Upper lobe of left lung (tissue), 6 donors: ENCODE results near the gene OTOS. TPM values are rescaled to one million over a fixed set of nuclear protein-coding genes. Genes with fewer than 3 reads are reported as not detected.

ENCODE experiments used
- ATAC-seq, 2 donors: fragments of 200-7000 bp; cut with Tn5 transposase; one replicate each; pipeline ENCODE4 v1.9.1; 2022; ENCODE audit warnings: mild to moderate bottlenecking in 2 of 2, moderate library complexity in 2 of 2; ENCODE audit not compliant: low FRiP score in 2 of 2
- DNase-seq, 2 donors: peaks; one replicate each; pipeline ENCODE4 v3.0.0-alpha.2; 2019 to 2020
- H3K27ac ChIP-seq, 4 donors: fragments of 200-600 bp; sonication (generic); one replicate each; pipeline ENCODE4 v1.5.1; 2016 to 2019
- H3K27me3 ChIP-seq, 4 donors: fragments of 200-600 bp; sonication (generic); one replicate each; pipeline ENCODE4 v1.5.1; 2017 to 2019
- H3K36me3 ChIP-seq, 4 donors: fragments of 200-600 bp; sonication (generic); one replicate each; pipeline ENCODE4 v1.5.1; 2016 to 2019
- H3K4me1 ChIP-seq, 4 donors: fragments of 200-600 bp; sonication (generic); one replicate each; pipeline ENCODE4 v1.5.1; 2018 to 2019
- H3K4me3 ChIP-seq, 4 donors: fragments of 200-600 bp; sonication (generic); one replicate each; pipeline ENCODE4 v1.5.1; 2017 to 2019; ENCODE audit warnings: mild to moderate bottlenecking in 2 of 4, moderate library complexity in 1 of 4
- H3K9me3 ChIP-seq, 4 donors: fragments of 200-600 bp; sonication (generic); one replicate each; pipeline ENCODE4 v1.5.1; 2018 to 2019
- CTCF ChIP-seq, 6 experiments: fragments of 450-650 bp in 4 of 6; fragments of 200-600 bp in 2 of 6; sonication (generic) in 2 of 6; IDR thresholded peaks; one replicate each; pipeline ENCODE4 v1.5.1; 2016 to 2019; ENCODE audit warnings: antibody characterized with exemption in 6 of 6
- EP300 ChIP-seq, 4 donors: sonication (generic); formaldehyde crosslinking; IDR thresholded peaks; one replicate each; pipeline ENCODE4 v1.5.1; 2017; ENCODE audit warnings: antibody characterized with exemption in 4 of 4, control low read depth in 2 of 4
- POLR2A ChIP-seq, 4 donors: fragments of 450-650 bp; IDR thresholded peaks; one replicate each; pipeline ENCODE4 v1.5.1; 2016 to 2017; ENCODE audit warnings: antibody characterized with exemption in 4 of 4, mild to moderate bottlenecking in 2 of 4
- POLR2AphosphoS5 ChIP-seq, 2 donors: sonication (generic); formaldehyde crosslinking; IDR thresholded peaks; one replicate each; pipeline ENCODE4 v1.5.1; 2017; ENCODE audit warnings: antibody characterized with exemption in 2 of 2
- WGBS, 2 donors: methylation state at CpG; one replicate each; pipeline ENCODE4 v1.1.5; 2017 to 2018; 5-methylcytosine and 5-hydroxymethylcytosine counted together
- total RNA-seq, 6 donors: library from RNA; depleted of rRNA in 4 of 6; stranded (reverse); fragments of >200 nt in 4 of 6; gene quantifications; one replicate each; pipeline versions ENCODE4 v1.1.0 to v1.2.1, GENCODE V29; 2016 to 2021
- donor health status: DM: no; HTN: no; CAD: no; lungs with moderate emphysema.
- donor health status: DM: no; HTN: yes; CAD: no; lungs with severe emphysema.

The OTOS gene
- total RNA-seq, 6 donors from 2014 or later = not detected

GRCh38 chr2:240151477-240152031, 11.1 kb upstream of the OTOS start:
- no peak for ATAC-seq
- Histone ChIP-seq H3K4me1 (no peaks in the 10 kb centered on the region), H3K4me3 (no peak overlapping the region), H3K36me3 (no peaks in the 10 kb centered on the region), H3K27me3 (no peaks in the 10 kb centered on the region), H3K27ac (no peak overlapping the region), H3K9me3 (no peaks in the 10 kb centered on the region)
- TF ChIP-seq POLR2AphosphoS5 (IDR thresholded peaks at IDR 0.05) (no peak), POLR2A (IDR thresholded peaks at IDR 0.05) (no peak)
- 62 to 66% methylated on average over 12 to 15 of the region's 15 CpGs for WGBS, 2 donors
- no peak for DNase-seq

DNA sequence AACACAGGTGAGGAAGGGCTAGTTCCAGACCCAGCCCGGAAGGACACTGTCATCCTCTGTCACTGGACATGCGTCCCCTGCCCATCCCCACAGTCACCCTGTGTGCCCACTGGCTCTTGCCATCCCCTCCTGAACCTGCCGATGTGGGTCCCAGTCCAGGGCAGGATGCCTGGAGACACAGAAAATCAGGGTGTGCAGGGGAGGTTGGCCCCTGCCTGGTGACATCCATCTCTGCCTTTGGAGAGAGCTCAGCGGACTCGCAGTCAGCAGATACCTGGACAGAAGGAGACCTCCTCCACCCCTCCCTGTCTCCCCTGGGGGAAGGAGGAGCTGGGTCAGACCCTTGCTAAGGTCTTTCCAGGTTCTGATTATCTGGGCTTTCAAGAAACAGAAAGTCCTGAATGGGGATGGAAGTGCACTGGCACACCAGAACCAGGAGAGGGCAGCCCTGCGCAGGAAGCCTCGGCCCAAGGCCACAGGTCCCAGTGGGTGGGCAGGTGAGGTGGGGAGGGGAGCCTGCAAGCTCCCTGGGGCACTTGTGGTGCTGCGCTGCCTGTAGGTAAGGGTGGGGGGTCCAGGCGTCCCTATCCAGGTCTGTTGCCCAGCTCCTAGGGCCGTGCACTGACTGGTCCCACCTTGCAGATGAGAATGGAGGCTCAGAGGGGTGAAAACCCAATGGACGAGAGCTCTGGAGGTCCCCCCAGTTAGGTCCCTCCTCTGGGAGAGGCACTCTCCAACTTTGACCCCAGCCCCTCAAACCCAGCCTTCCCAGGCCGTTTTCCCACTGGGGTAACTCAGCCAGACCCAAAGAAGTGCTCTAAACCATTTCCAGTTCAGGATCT, 9.7 kb upstream of the OTOS start:
- H3K4me3 ChIP-seq = no peak overlapping the region
- DNase-seq = no peak
- ATAC-seq = peak in 1 of 2 donors; percentile 39
- WGBS, 2 donors = 0 to 31% methylated on average over 1 to 12 of the region's 12 CpGs
- H3K4me1 ChIP-seq = no peaks in the 10 kb centered on the region
- no peaks in the 10 kb centered on the region for H3K36me3 ChIP-seq
- H3K9me3 ChIP-seq = no peaks in the 10 kb centered on the region
- no peak overlapping the region for H3K27ac ChIP-seq
- no peak for TF ChIP-seq EP300 (IDR thresholded peaks at IDR 0.05)
- TF ChIP-seq POLR2A (IDR thresholded peaks at IDR 0.05) = no peak
- no peak for TF ChIP-seq POLR2AphosphoS5 (IDR thresholded peaks at IDR 0.05)
- TF ChIP-seq CTCF (IDR thresholded peaks at IDR 0.05) = peak in 4 of 6 experiments; percentile 37 to 59 (median 42)
- H3K27me3 ChIP-seq = no peaks in the 10 kb centered on the region

- Histone ChIP-seq H3K27me3 (no peaks in the 10 kb centered on the region), H3K4me1 (peaks cover 0 to 5% (median 2%) of the 10 kb centered on the region in 4 donors), H3K4me3 (no peak overlapping the region), H3K36me3 (no peaks in the 10 kb centered on the region), H3K27ac (no peak overlapping the region), H3K9me3 (no peaks in the 10 kb centered on the region)
- DNase-seq = no peak
- ATAC-seq = no peak
- TF ChIP-seq POLR2A (IDR thresholded peaks at IDR 0.05) (no peak), CTCF (IDR thresholded peaks at IDR 0.05) (no peak), POLR2AphosphoS5 (IDR thresholded peaks at IDR 0.05) (no peak), EP300 (IDR thresholded peaks at IDR 0.05) (no peak)
- 74 to 85% methylated on average over 18 to 20 of the region's 20 CpGs for WGBS, 2 donors
These were observed 7.6 kb upstream of the OTOS start for GRCh38 chr2:240147911-240148587.

- H3K27ac ChIP-seq = no peak overlapping the region
- H3K4me3 ChIP-seq = no peak overlapping the region
- peaks cover 0 to 5% (median 2%) of the 10 kb centered on the region in 4 donors for H3K4me1 ChIP-seq
- H3K36me3 ChIP-seq = no peaks in the 10 kb centered on the region
- WGBS, 2 donors = 81 to 91% methylated on average over 4 to 5 of the region's 5 CpGs
- no peaks in the 10 kb centered on the region for H3K9me3 ChIP-seq
- H3K27me3 ChIP-seq = no peaks in the 10 kb centered on the region
- TF ChIP-seq POLR2AphosphoS5 (IDR thresholded peaks at IDR 0.05) (no peak), CTCF (IDR thresholded peaks at IDR 0.05) (no peak), EP300 (IDR thresholded peaks at IDR 0.05) (no peak), POLR2A (IDR thresholded peaks at IDR 0.05) (no peak)
- ATAC-seq (no peak), DNase-seq (no peak)
These were observed 6.9 kb upstream of the OTOS start for GRCh38 chr2:240147382-240147781.

GRCh38 chr2:240146627-240147278, 6.3 kb upstream of the OTOS start:
- no peaks in the 10 kb centered on the region for H3K27me3 ChIP-seq
- H3K4me3 ChIP-seq = no peak overlapping the region
- no peak for DNase-seq
- H3K4me1 ChIP-seq = peaks cover 0 to 5% (median 2%) of the 10 kb centered on the region in 4 donors
- TF ChIP-seq EP300 (IDR thresholded peaks at IDR 0.05) (no peak), CTCF (IDR thresholded peaks at IDR 0.05) (no peak)
- no peak for ATAC-seq
- WGBS, 2 donors = 79 to 92% methylated on average over 4 to 7 of the region's 12 CpGs
- no peak overlapping the region for H3K27ac ChIP-seq
- no peaks in the 10 kb centered on the region for H3K9me3 ChIP-seq
- H3K36me3 ChIP-seq = no peaks in the 10 kb centered on the region
